ENCODE results near the gene KIRREL2. TPM values are rescaled to one million over a fixed set of nuclear protein-coding genes. Genes with fewer than 3 reads are reported as not detected.
A peak's percentile ranks its signal among the peaks of the same experiment; 100 is the strongest.
"Not testable (repeated sequence)": the region's sequence is repeated elsewhere in the genome, so short reads cannot be mapped to it uniquely, and the experiment has no call there.

The KIRREL2 gene
- total RNA-seq, 1 experiment from 2014 or later = not detected

DNA sequence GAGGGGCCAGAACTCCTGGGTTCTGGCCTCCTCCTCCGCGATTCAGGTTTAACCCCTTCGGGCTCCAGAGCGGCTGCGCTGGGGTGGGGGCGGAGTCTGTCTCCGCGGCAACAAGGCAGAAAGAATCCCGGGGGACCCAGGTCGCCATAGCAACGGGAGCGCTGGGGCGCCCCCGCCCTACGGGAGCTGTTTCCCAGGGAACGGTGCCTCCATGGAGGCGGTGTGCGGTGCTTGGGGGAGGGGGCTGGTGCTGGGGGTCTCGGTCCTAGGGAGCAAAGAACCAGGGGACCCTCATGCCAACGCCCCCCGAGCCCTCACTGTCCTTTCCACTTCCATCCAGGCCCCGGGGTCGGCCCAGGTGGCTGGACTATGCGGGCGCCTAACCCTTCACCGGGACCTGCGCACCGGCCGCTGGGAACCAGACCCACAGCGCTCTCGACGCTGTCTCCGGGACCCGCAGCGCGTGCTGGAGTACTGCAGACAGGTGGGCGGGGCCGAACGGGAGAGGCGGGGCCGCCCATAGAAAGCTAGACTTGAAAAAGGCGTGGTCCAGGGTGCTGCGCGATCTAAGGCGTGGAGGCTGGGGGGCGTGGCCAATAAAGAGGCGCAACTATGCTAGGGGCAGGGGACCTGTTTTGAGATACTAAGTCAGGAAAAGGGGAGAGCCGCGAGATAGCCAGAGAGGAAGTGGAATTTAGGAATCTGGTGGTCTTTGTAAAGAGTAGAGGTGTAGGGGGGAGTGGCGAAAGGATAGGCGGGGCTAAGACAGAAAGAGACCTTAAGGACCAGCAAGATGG, 12.8 kb downstream of the KIRREL2 start:
- Histone ChIP-seq H3K4me1 (ENCODE audit: low read length) (peaks cover 21% of the 10 kb centered on the region), H3K27ac (ENCODE audit: low read length) (no peak overlapping the region), H3K4me3 (ENCODE audit: low read length) (peak overlapping the region; percentile 68), H3K9ac (ENCODE audit: low read length) (peak overlapping the region; percentile 64), H3K9me2 (replicated peaks; ENCODE audit: insufficient read depth, low read length) (no peaks in the 10 kb centered on the region), H3K27me3 (ENCODE audit: low read length) (no peaks in the 10 kb centered on the region), H2AFZ (ENCODE audit: low read length) (peak overlapping the region; percentile 88), H3K4me2 (ENCODE audit: low read depth, low read length, poor library complexity, severe bottlenecking) (peak overlapping the region; percentile 91), H4K20me1 (ENCODE audit: insufficient read depth, low read depth, low read length) (no peaks in the 10 kb centered on the region), H3K9me3 (ENCODE audit: low read length) (no peaks in the 10 kb centered on the region), H3K79me2 (ENCODE audit: low read length) (no peaks in the 10 kb centered on the region), H3K36me3 (ENCODE audit: insufficient read depth, low read length) (no peaks in the 10 kb centered on the region)
- peak; percentile 97 for DNase-seq

- not testable (repeated sequence) for DNase-seq; H3K27ac ChIP-seq (ENCODE audit: low read length); H3K79me2 ChIP-seq (ENCODE audit: low read length); H3K36me3 ChIP-seq (ENCODE audit: insufficient read depth, low read length); H3K9ac ChIP-seq (ENCODE audit: low read length); H3K9me3 ChIP-seq (ENCODE audit: low read length); H3K27me3 ChIP-seq (ENCODE audit: low read length); H4K20me1 ChIP-seq (ENCODE audit: insufficient read depth, low read depth, low read length); H3K9me2 ChIP-seq (replicated peaks; ENCODE audit: insufficient read depth, low read length)
- Histone ChIP-seq H3K4me1 (ENCODE audit: low read length) (peaks cover 21% of the 10 kb centered on the region), H2AFZ (ENCODE audit: low read length) (peak overlapping the region; percentile 88), H3K4me3 (ENCODE audit: low read length) (peak overlapping the region; percentile 68; the same call in 1 of the 2 replicates), H3K4me2 (ENCODE audit: low read depth, low read length, poor library complexity, severe bottlenecking) (peak overlapping the region; percentile 91)
Observed at GRCh38 chr19:35870124-35870736, 13.5 kb downstream of the KIRREL2 start.

DNA sequence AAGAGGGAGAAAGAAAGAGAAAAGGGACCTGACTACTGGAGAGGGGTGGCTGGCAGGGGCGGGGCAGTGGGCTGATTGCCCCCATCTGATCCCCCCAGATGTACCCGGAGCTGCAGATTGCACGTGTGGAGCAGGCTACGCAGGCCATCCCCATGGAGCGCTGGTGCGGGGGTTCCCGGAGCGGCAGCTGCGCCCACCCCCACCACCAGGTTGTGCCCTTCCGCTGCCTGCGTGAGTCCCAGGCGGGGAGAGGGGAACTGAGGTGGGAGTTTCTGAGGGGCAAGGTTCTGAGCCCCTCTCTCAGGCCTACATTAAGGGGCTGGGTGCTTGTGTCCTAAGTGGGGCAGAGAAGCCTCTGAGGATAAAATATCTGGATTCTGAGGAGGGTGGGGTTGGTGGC, 14.1 kb downstream of the KIRREL2 start:
- Histone ChIP-seq H3K4me1 (ENCODE audit: low read length) (peaks cover 21% of the 10 kb centered on the region), H3K9me3 (ENCODE audit: low read length) (no peaks in the 10 kb centered on the region), H3K4me2 (ENCODE audit: low read depth, low read length, poor library complexity, severe bottlenecking) (no peak overlapping the region), H4K20me1 (ENCODE audit: insufficient read depth, low read depth, low read length) (no peaks in the 10 kb centered on the region), H3K27ac (ENCODE audit: low read length) (no peak overlapping the region), H3K9ac (ENCODE audit: low read length) (no peak overlapping the region), H3K79me2 (ENCODE audit: low read length) (no peaks in the 10 kb centered on the region), H3K9me2 (replicated peaks; ENCODE audit: insufficient read depth, low read length) (no peaks in the 10 kb centered on the region), H3K36me3 (ENCODE audit: insufficient read depth, low read length) (no peaks in the 10 kb centered on the region), H2AFZ (ENCODE audit: low read length) (no peak overlapping the region), H3K27me3 (ENCODE audit: low read length) (no peaks in the 10 kb centered on the region), H3K4me3 (ENCODE audit: low read length) (no peak overlapping the region)
- DNase-seq = no peak

DNA sequence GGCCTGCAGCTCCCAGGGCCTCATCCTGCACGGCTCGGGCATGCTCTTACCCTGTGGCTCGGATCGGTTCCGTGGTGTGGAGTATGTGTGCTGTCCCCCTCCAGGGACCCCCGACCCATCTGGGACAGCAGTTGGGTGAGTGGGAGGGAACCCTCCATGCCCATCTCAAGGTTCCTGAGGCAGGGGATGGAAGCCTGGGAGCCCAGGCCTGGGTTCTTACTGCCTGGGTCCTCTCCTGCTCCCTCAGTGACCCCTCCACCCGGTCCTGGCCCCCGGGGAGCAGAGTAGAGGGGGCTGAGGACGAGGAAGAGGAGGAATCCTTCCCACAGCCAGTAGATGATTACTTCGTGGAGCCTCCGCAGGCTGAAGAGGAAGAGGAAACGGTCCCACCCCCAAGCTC, 14.9 kb downstream of the KIRREL2 start:
- DNase-seq = no peak
- H3K4me2 ChIP-seq (ENCODE audit: low read depth, low read length, poor library complexity, severe bottlenecking) = no peak overlapping the region
- no peaks in the 10 kb centered on the region for H3K9me2 ChIP-seq (replicated peaks; ENCODE audit: insufficient read depth, low read length)
- H4K20me1 ChIP-seq (ENCODE audit: insufficient read depth, low read depth, low read length) = no peaks in the 10 kb centered on the region
- peaks cover 21% of the 10 kb centered on the region for H3K4me1 ChIP-seq (ENCODE audit: low read length)
- no peaks in the 10 kb centered on the region for H3K36me3 ChIP-seq (ENCODE audit: insufficient read depth, low read length)
- no peaks in the 10 kb centered on the region for H3K27me3 ChIP-seq (ENCODE audit: low read length)
- no peaks in the 10 kb centered on the region for H3K79me2 ChIP-seq (ENCODE audit: low read length)
- no peak overlapping the region for H3K27ac ChIP-seq (ENCODE audit: low read length)
- H3K4me3 ChIP-seq (ENCODE audit: low read length) = no peak overlapping the region
- no peak overlapping the region for H3K9ac ChIP-seq (ENCODE audit: low read length)
- H2AFZ ChIP-seq (ENCODE audit: low read length) = no peak overlapping the region
- H3K9me3 ChIP-seq (ENCODE audit: low read length) = no peaks in the 10 kb centered on the region

DNA sequence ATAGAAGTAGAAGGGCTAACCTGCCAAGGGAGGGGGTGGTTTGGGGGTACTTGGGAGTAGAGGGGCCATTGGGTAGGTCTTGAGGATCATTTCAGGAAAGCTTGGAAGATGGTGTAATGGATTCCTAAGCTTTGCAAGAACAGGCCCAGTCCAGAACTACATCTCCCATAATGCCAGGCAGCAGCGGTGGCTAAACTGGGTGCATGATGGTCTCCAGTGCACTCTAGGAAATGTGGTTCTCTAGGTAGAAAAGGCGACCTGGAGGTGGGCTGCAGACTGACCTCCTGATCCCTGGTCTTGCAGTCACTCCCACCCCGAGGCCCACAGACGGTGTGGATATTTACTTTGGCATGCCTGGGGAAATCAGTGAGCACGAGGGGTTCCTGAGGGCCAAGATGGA, 15.5 kb downstream of the KIRREL2 start:
- Histone ChIP-seq H3K9ac (ENCODE audit: low read length) (no peak overlapping the region), H4K20me1 (ENCODE audit: insufficient read depth, low read depth, low read length) (no peaks in the 10 kb centered on the region), H3K27ac (ENCODE audit: low read length) (no peak overlapping the region), H3K4me2 (ENCODE audit: low read depth, low read length, poor library complexity, severe bottlenecking) (no peak overlapping the region), H3K36me3 (ENCODE audit: insufficient read depth, low read length) (no peaks in the 10 kb centered on the region), H3K9me3 (ENCODE audit: low read length) (no peaks in the 10 kb centered on the region), H3K9me2 (replicated peaks; ENCODE audit: insufficient read depth, low read length) (no peaks in the 10 kb centered on the region), H3K79me2 (ENCODE audit: low read length) (no peaks in the 10 kb centered on the region), H3K4me1 (ENCODE audit: low read length) (peaks cover 21% of the 10 kb centered on the region), H2AFZ (ENCODE audit: low read length) (no peak overlapping the region), H3K27me3 (ENCODE audit: low read length) (no peaks in the 10 kb centered on the region), H3K4me3 (ENCODE audit: low read length) (no peak overlapping the region)
- peak; percentile 50 for DNase-seq

GRCh38 chr19:35874392-35874930, 17.8 kb downstream of the KIRREL2 start:
- H3K4me3 ChIP-seq (ENCODE audit: low read length) = no peak overlapping the region

GRCh38 chr19:35879068-35879467, 22.4 kb downstream of the KIRREL2 start:
- Histone ChIP-seq H3K9me2 (replicated peaks; ENCODE audit: insufficient read depth, low read length) (no peaks in the 10 kb centered on the region), H4K20me1 (ENCODE audit: insufficient read depth, low read depth, low read length) (no peaks in the 10 kb centered on the region), H3K36me3 (ENCODE audit: insufficient read depth, low read length) (no peaks in the 10 kb centered on the region), H3K27me3 (ENCODE audit: low read length) (no peaks in the 10 kb centered on the region), H3K9ac (ENCODE audit: low read length) (no peak overlapping the region), H3K27ac (ENCODE audit: low read length) (no peak overlapping the region), H3K4me1 (ENCODE audit: low read length) (peaks cover 9% of the 10 kb centered on the region), H3K9me3 (ENCODE audit: low read length) (no peaks in the 10 kb centered on the region), H3K79me2 (ENCODE audit: low read length) (no peaks in the 10 kb centered on the region), H3K4me3 (ENCODE audit: low read length) (no peak overlapping the region), H3K4me2 (ENCODE audit: low read depth, low read length, poor library complexity, severe bottlenecking) (no peak overlapping the region), H2AFZ (ENCODE audit: low read length) (no peak overlapping the region)
- DNase-seq = no peak

More at GRCh38 chr19:35874392-35874930, 17.8 kb downstream of the KIRREL2 start:
- H3K9me3 ChIP-seq (ENCODE audit: low read length) = no peaks in the 10 kb centered on the region
- H3K9me2 ChIP-seq (replicated peaks; ENCODE audit: insufficient read depth, low read length) = no peaks in the 10 kb centered on the region
- peaks cover 8% of the 10 kb centered on the region for H3K4me1 ChIP-seq (ENCODE audit: low read length)
- no peaks in the 10 kb centered on the region for H3K79me2 ChIP-seq (ENCODE audit: low read length)
- no peak for DNase-seq
- H3K27me3 ChIP-seq (ENCODE audit: low read length) = no peaks in the 10 kb centered on the region
- no peaks in the 10 kb centered on the region for H4K20me1 ChIP-seq (ENCODE audit: insufficient read depth, low read depth, low read length)
- no peak overlapping the region for H3K9ac ChIP-seq (ENCODE audit: low read length)
- no peak overlapping the region for H3K27ac ChIP-seq (ENCODE audit: low read length)
- no peak overlapping the region for H3K4me2 ChIP-seq (ENCODE audit: low read depth, low read length, poor library complexity, severe bottlenecking)
- no peak overlapping the region for H2AFZ ChIP-seq (ENCODE audit: low read length)
- H3K36me3 ChIP-seq (ENCODE audit: insufficient read depth, low read length) = no peaks in the 10 kb centered on the region

GRCh38 chr19:35879770-35880317, 23.1 kb downstream of the KIRREL2 start:
- DNase-seq = peak; percentile 96
- Histone ChIP-seq H3K36me3 (ENCODE audit: insufficient read depth, low read length) (no peaks in the 10 kb centered on the region), H3K9ac (ENCODE audit: low read length) (no peak overlapping the region), H3K9me3 (ENCODE audit: low read length) (no peaks in the 10 kb centered on the region), H3K4me1 (ENCODE audit: low read length) (peaks cover 9% of the 10 kb centered on the region), H3K4me3 (ENCODE audit: low read length) (no peak overlapping the region), H3K27me3 (ENCODE audit: low read length) (no peaks in the 10 kb centered on the region), H3K9me2 (replicated peaks; ENCODE audit: insufficient read depth, low read length) (no peaks in the 10 kb centered on the region), H3K27ac (ENCODE audit: low read length) (no peak overlapping the region), H4K20me1 (ENCODE audit: insufficient read depth, low read depth, low read length) (no peaks in the 10 kb centered on the region), H3K4me2 (ENCODE audit: low read depth, low read length, poor library complexity, severe bottlenecking) (no peak overlapping the region), H3K79me2 (ENCODE audit: low read length) (no peaks in the 10 kb centered on the region), H2AFZ (ENCODE audit: low read length) (no peak overlapping the region)

Measured in Karpas-422 (cell line).